AG09309 (cell line): ENCODE results near the gene BLM.

ENCODE experiments used
- DNase-seq: peaks from one replicate; pipeline ENCODE4 v3.0.0-alpha.2; 2010; ENCODE audit warnings: low read depth
- H3K4me3 ChIP-seq: 2 replicates; pipeline ENCODE4 v1.5.1; 2011; ENCODE audit warnings: mild to moderate bottlenecking, low read depth, low read length, moderate library complexity; ENCODE audit not compliant: control insufficient read depth
- CTCF ChIP-seq: IDR thresholded peaks from 2 replicates; pipeline ENCODE4 v1.5.1; 2011; ENCODE audit warnings: mild to moderate bottlenecking, low read depth, low read length, inconsistent platforms; ENCODE audit not compliant: insufficient read depth, control insufficient read depth; ENCODE audit errors: missing control alignments

Gene BLM

GRCh38 chr15:90838139-90838538 is 121.0 kb downstream of the BLM start:
- no peak overlapping the region for H3K4me3 ChIP-seq
- TF ChIP-seq CTCF = no peak
- no peak for DNase-seq

GRCh38 chr15:90838544-90838943 is 121.4 kb downstream of the BLM start:
- no peak for TF ChIP-seq CTCF
- DNase-seq = no peak
- no peak overlapping the region for H3K4me3 ChIP-seq

GRCh38 chr15:90839187-90840071 is 122.3 kb downstream of the BLM start:
- TF ChIP-seq CTCF = no peak
- no peak for DNase-seq

GRCh38 chr15:90840157-90840855 is 123.2 kb downstream of the BLM start:
- TF ChIP-seq CTCF = no peak
- no peak for DNase-seq
- no peak overlapping the region for H3K4me3 ChIP-seq

More at GRCh38 chr15:90839187-90840071, 122.3 kb downstream of the BLM start:
- no peak overlapping the region for H3K4me3 ChIP-seq

GRCh38 chr15:90840954-90841353 is 123.8 kb downstream of the BLM start:
- DNase-seq = no peak
- H3K4me3 ChIP-seq = no peak overlapping the region
- no peak for TF ChIP-seq CTCF

- no peak for DNase-seq
- H3K4me3 ChIP-seq = no peak overlapping the region
- TF ChIP-seq CTCF = no peak
Observed at GRCh38 chr15:90844696-90845095, 127.5 kb downstream of the BLM start.
